ENCODE measurements around the gene ANKRD9. TPM values are rescaled to one million over a fixed set of nuclear protein-coding genes. Genes with fewer than 3 reads are reported as not detected.

ANKRD9 gene
- total and polyA plus RNA-seq, 2 of the 13 experiments (the other 11 are each of a cell fraction or from before 2014, with no cell fraction given) = 10.0 to 15.0 TPM

- TF ChIP-seq, protein P1, sequence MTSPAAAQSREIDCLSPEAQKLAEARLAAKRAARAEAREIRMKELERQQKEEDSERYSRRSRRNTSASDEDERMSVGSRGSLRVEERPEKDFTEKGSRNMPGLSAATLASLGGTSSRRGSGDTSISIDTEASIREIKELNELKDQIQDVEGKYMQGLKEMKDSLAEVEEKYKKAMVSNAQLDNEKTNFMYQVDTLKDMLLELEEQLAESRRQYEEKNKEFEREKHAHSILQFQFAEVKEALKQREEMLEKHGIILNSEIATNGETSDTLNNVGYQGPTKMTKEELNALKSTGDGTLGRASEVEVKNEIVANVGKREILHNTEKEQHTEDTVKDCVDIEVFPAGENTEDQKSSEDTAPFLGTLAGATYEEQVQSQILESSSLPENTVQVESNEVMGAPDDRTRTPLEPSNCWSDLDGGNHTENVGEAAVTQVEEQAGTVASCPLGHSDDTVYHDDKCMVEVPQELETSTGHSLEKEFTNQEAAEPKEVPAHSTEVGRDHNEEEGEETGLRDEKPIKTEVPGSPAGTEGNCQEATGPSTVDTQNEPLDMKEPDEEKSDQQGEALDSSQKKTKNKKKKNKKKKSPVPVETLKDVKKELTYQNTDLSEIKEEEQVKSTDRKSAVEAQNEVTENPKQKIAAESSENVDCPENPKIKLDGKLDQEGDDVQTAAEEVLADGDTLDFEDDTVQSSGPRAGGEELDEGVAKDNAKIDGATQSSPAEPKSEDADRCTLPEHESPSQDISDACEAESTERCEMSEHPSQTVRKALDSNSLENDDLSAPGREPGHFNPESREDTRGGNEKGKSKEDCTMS (CRISPR knock-in tag; conservative IDR thresholded peaks at IDR 0.05) = no peak
- TF ChIP-seq FOXP1 (IDR thresholded peaks at IDR 0.05) (no peak), FOXP1 (CRISPR knock-in tag; IDR thresholded peaks at IDR 0.05) (no peak), ARID3A (IDR thresholded peaks at IDR 0.05; ENCODE audit: low read depth, low read length) (no peak), SUZ12 (IDR thresholded peaks at IDR 0.05; ENCODE audit: low read depth, low read length) (no peak), NR2F6 (IDR thresholded peaks at IDR 0.05) (no peak), NR2F6 (CRISPR knock-in tag; IDR thresholded peaks at IDR 0.05) (no peak)
- TF ChIP-seq, protein P2, sequence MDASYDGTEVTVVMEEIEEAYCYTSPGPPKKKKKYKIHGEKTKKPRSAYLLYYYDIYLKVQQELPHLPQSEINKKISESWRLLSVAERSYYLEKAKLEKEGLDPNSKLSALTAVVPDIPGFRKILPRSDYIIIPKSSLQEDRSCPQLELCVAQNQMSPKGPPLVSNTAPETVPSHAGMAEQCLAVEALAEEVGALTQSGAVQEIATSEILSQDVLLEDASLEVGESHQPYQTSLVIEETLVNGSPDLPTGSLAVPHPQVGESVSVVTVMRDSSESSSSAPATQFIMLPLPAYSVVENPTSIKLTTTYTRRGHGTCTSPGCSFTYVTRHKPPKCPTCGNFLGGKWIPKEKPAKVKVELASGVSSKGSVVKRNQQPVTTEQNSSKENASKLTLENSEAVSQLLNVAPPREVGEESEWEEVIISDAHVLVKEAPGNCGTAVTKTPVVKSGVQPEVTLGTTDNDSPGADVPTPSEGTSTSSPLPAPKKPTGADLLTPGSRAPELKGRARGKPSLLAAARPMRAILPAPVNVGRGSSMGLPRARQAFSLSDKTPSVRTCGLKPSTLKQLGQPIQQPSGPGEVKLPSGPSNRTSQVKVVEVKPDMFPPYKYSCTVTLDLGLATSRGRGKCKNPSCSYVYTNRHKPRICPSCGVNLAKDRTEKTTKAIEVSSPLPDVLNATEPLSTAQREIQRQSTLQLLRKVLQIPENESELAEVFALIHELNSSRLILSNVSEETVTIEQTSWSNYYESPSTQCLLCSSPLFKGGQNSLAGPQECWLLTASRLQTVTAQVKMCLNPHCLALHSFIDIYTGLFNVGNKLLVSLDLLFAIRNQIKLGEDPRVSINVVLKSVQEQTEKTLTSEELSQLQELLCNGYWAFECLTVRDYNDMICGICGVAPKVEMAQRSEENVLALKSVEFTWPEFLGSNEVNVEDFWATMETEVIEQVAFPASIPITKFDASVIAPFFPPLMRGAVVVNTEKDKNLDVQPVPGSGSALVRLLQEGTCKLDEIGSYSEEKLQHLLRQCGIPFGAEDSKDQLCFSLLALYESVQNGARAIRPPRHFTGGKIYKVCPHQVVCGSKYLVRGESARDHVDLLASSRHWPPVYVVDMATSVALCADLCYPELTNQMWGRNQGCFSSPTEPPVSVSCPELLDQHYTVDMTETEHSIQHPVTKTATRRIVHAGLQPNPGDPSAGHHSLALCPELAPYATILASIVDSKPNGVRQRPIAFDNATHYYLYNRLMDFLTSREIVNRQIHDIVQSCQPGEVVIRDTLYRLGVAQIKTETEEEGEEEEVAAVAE (CRISPR knock-in tag; IDR thresholded peaks at IDR 0.05; ENCODE audit: borderline replicate concordance) = no peak
Measured at GRCh38 chr14:102473559-102473958, 36.0 kb downstream of the ANKRD9 start (continued).
